Stimulated activated CD8-positive, alpha-beta memory T cell treated with anti-CD3 and anti-CD28 coated beads, Interleukin-2, amount 100 ng/mL, for 1 hour (primary cell): ENCODE measurements around the gene MYL11.
"Not testable (repeated sequence)": the region's sequence is repeated elsewhere in the genome, so short reads cannot be mapped to it uniquely, and the experiment has no call there.

Experiments used
- DNase-seq, 2 donors: peaks; one replicate each; pipeline ENCODE4 v3.0.0-alpha.2; 2020; ENCODE audit warnings: low read depth in 2 of 2

MYL11 gene, protein sequence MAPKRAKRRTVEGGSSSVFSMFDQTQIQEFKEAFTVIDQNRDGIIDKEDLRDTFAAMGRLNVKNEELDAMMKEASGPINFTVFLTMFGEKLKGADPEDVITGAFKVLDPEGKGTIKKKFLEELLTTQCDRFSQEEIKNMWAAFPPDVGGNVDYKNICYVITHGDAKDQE

DNA sequence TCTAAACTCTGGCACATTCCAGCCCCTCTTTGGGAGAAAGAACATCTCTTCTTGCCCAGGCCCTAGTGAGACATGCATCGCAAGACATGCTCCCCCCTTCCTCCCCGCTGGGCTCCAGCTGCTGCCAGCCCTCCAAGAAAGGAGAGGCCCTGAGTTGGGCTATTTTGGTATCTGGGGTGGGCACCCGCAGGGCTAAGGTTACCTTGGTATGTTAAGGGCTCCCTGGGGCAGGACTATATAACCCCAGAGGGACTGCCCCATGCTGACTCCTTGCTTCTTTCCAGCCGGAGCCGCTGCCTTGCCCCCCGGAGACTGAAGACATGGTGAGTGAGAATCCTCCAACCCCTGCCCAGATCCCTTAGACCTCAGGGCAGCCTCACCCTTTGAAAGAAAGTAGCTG is at the start of gene MYL11:
Gene MYL11, plus strand, starts transcription at position 265 of the 400 bp plus-strand sequence. Its CDS starts 56 bp downstream, at position 321.
- no peak for DNase-seq

GRCh38 chr16:30334473-30334989 is 40.1 kb upstream of the MYL11 start:
- DNase-seq: peak; percentile 59 to 73

GRCh38 chr16:30335028-30335597 is 39.5 kb upstream of the MYL11 start:
- peak; percentile 62 to 70 for DNase-seq

- no peak for DNase-seq
Observed at GRCh38 chr16:30335598-30336474, 38.8 kb upstream of the MYL11 start.

DNA sequence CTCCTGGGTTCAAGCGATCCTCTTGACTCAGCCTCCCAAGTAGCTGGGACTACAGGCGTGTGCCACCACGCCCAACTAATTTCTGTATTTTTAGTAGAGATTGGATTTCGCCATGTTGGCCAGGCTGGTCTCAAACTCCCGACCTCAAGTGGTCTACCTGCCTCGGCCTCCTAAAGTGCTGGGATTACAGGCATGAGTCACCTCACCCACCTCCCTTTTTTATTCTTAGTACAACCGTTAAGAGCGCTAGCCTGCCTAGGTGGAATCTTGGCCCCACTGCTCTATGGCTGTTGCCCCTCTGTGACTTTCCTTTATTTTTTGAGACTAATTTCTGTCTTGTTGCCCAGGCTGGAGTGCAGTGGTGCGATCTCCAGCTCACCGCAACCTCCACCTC is 36.6 kb upstream of the MYL11 start:
- not testable (repeated sequence) for DNase-seq

GRCh38 chr16:30338715-30339114 is 35.9 kb upstream of the MYL11 start:
- not testable (repeated sequence) for DNase-seq

- no peak for DNase-seq
Observed at GRCh38 chr16:30340621-30341020, 34.0 kb upstream of the MYL11 start.

DNA sequence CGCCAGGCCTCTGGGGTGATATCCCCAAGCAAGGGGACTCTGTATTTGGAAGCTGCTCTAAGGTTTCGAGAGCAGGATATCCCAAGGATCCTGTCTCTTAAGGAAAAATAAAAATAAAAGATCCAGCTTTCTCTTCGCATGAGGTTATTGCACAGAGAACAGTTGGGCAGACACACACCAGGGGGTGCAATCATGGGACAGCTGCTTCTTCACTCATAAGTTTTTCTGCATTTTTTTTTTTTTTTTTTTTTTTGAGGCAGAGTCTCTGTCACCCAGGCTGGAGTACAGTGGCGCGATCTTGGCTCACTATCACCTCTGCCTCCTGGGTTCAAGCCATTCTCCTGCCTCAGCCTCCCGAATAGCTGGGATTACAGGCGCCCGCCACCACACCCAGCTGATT is 32.6 kb upstream of the MYL11 start:
- DNase-seq: not testable (repeated sequence)

- DNase-seq: no peak
Observed at GRCh38 chr16:30342751-30343490, 31.7 kb upstream of the MYL11 start.

DNA sequence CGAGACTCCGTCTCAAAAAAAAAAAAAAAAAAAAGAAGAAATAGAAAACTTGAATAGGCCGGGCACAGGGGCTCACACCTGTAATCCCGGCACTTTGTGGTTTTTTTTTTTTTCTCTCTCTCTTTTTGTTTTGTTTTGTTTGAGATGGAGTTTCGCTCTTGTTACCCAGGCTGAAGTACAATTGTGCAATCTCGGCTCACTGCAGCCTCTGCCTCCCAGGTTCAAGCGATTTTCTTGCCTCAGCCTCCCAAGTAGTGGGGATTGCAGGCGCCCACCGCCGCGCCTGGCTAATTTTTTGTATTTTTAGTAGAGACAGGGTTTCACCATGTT is 31.1 kb upstream of the MYL11 start:
- DNase-seq: not testable (repeated sequence)

- no peak for DNase-seq
Observed at GRCh38 chr16:30346286-30346685, 28.3 kb upstream of the MYL11 start.

DNA sequence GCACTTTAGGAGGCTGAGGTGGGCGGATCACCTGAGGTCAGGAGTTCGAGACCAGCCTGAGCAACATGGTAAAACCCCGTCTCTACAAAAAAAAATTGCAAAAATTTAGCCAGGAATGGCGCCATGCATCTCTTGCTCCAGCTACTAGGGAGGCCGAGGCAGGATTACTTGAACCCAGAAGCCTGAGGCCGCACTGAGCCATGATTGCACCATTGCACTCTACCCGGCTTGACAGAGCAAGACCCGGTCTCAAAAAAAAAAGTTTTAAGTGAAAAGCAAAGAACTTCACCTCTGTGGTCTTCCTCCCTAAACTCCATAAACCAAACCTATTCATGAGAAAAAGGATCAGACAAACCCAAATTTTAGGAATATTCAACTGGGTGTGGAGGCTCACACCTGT is 26.5 kb upstream of the MYL11 start:
- DNase-seq: no peak

DNA sequence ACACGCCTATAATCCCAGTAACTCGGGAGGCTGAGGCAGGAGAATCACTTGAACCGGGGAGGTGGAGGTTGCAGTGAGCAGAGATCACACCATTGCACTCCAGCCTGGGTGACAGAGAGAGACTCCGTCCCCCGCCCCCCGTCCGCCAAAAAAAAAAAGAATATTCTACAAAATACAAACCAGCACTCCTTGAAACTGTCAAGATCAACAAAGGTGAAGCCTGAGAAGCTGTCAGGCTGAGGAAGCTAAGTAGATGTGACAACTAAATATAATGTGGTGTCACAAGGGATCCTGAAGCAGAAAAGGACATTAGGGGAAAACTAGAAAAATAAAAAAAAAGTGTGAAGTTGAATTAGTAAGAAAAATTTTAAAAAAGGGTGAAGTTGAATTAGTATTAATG is 25.7 kb upstream of the MYL11 start:
- no peak for DNase-seq

DNA sequence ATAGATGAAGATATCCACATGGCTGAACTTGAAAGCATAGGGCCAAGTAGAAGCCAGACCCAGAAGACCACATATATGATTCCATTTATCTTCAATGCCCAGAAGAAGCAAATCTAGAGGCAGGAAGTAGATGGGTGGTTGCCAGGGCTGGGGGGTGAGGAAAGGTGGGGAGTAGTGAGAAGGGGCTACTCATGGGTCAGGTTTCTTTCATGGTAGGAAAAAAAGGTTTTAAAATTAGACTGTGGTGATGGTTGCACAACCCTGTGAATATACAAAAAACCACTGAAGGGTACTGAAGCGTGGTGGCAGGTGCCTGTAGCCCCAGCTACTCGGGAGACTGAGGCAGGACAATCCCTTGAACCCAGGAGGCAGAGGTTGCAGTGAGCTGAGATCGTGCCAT is 24.9 kb upstream of the MYL11 start:
- no peak for DNase-seq

- no peak for DNase-seq
Observed at GRCh38 chr16:30350134-30350871, 24.3 kb upstream of the MYL11 start.

DNA sequence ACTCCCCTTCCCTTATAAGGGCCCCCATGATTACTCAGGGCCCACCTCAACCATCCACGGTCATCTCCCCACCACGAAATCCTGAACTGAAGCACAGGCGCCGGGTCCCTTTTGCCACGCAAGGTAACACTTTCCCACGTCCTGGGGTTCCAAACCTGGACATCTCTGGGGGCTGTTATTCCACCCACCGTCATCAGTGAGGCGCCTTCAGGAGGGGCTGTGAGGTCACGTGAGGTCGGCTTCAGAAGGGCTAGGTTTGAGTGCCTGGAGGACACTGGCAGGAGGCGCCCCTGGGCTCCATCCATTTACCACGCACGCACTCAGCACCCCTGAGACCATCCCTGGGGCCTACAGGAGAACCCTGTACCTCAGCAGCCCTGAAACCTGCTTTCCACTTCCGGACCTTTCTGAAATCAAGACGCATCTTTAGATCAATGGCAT is 23.6 kb upstream of the MYL11 start:
- no peak for DNase-seq

- no peak for DNase-seq
Observed at GRCh38 chr16:30351586-30352419, 22.8 kb upstream of the MYL11 start.

- no peak for DNase-seq
Observed at GRCh38 chr16:30352488-30353401, 21.9 kb upstream of the MYL11 start.

DNA sequence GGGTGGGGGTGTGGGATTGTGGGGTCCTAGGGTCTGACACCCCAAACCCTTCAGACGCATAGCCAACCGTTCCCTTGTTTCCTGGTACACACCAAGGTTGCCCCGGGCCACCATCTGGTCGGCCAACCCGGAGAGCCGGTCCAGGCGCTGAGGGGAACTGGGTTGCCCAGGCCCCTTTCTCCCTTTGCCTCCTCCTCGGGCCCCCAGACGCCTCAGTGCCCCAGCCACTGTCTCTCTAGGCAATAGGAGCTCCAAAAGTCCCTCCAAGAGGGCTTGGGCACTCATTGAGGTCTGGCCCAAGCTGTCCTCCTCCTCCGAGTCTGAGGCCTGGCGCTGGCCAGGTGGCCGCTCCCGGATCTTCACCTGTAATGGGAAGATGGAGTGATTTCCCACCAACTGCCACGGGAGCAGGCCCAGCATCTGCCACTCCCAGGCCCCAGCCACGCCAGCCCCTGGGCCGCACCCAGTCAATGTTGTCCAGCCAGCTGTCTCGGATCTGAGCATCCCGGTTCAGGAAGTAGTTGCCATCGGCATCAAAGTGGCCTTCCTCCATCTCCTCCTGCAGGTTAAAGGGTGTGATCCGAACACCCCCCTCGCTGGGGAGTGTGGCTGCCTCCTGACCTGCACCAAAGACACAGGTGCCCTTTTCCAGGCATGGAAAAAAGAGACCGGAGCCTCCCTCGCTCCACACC is 21.0 kb upstream of the MYL11 start:
- DNase-seq: no peak
